ENCODE measurements around the gene FBP2. TPM values are rescaled to one million over a fixed set of nuclear protein-coding genes. Genes with fewer than 3 reads are reported as not detected.

FBP2 gene
- total RNA-seq, 1 donor from 2014 or later: not detected

Other genes with a start within 250 kb of the FBP2 start
- gene PCAT7, start 38.7 kb downstream of the FBP2 start, total RNA-seq: not detected
- 14.5 TPM for gene FBP1, start 45.7 kb upstream of the FBP2 start, total RNA-seq
- gene AOPEP, start 132.9 kb upstream of the FBP2 start, total RNA-seq: 28.7 TPM

All from mesenteric fat pad (tissue), 1 donor.